Measurements from ENCODE around the gene PRDM1. TPM values are rescaled to one million over a fixed set of nuclear protein-coding genes. Genes with fewer than 3 reads are reported as not detected.
A peak's percentile ranks its signal among the peaks of the same experiment; 100 is the strongest.

PRDM1 gene
- total and polyA plus RNA-seq, 7 donors, result 0.33 to 2.0 (median 1.3) TPM

GRCh38 chr6:106134906-106135634 lies 48.9 kb downstream of the PRDM1 start:
- Histone ChIP-seq H3K27me3 (ENCODE audit: insufficient read depth in 3 of 3, low read length in 2 of 3) (no peaks in the 10 kb centered on the region), H3K9me3 (no peaks in the 10 kb centered on the region), H3K36me3 (ENCODE audit: insufficient read depth in 1 of 2, low read depth in 1 of 2) (no peaks in the 10 kb centered on the region), H3K4me3 (no peak overlapping the region), H3K27ac (no peak overlapping the region), H3K4me1 (peaks cover 3% of the 10 kb centered on the region)
- TF ChIP-seq, protein P1, sequence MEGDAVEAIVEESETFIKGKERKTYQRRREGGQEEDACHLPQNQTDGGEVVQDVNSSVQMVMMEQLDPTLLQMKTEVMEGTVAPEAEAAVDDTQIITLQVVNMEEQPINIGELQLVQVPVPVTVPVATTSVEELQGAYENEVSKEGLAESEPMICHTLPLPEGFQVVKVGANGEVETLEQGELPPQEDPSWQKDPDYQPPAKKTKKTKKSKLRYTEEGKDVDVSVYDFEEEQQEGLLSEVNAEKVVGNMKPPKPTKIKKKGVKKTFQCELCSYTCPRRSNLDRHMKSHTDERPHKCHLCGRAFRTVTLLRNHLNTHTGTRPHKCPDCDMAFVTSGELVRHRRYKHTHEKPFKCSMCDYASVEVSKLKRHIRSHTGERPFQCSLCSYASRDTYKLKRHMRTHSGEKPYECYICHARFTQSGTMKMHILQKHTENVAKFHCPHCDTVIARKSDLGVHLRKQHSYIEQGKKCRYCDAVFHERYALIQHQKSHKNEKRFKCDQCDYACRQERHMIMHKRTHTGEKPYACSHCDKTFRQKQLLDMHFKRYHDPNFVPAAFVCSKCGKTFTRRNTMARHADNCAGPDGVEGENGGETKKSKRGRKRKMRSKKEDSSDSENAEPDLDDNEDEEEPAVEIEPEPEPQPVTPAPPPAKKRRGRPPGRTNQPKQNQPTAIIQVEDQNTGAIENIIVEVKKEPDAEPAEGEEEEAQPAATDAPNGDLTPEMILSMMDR (IDR thresholded peaks at IDR 0.05), result no peak
- intact Hi-C loops (cut with DNase I), result no loop called here
- 34 to 43% (median 37%) methylated on average over 18 of the region's 18 CpGs for WGBS, 3 donors
- ATAC-seq (peak; percentile 92 to 98 (median 94)), DNase-seq (peak; percentile 48 to 60)

DNA sequence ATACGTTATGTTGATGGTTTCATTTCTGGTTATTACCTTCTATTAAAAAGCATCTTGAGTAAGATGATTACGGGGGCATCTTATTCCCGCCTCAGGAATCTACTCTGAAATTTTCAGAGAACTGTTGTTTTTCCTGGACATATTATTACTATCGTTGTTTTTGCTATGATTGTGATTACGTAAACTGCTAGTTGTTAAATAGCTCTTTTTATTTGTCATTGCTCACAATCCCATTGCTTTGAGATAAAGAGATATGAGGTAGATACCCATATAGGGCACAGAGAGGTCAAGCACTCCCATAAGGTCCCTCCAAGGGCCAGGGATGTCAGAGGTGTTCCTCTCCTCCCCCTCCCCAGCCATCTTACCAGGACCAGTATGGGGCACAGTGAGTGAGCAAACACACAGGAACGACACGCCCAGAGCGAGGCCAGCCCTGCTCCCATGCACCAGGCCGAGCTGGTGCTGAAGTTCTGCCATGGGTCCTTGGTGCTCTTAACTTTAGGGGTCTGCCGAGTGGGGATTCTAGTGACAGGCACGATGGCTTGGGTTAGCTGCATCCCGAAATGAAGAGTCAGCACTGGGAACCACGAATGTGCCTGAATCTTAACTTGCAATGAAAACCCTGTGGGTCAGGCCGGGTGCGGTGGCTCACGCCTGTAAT lies 49.9 kb downstream of the PRDM1 start:
- no peaks in the 10 kb centered on the region for H3K36me3 ChIP-seq (ENCODE audit: insufficient read depth in 1 of 2, low read depth in 1 of 2)
- peaks cover 5% of the 10 kb centered on the region for H3K4me1 ChIP-seq
- H3K27me3 ChIP-seq (ENCODE audit: insufficient read depth in 3 of 3, low read length in 2 of 3), result no peaks in the 10 kb centered on the region
- no peak overlapping the region for H3K4me3 ChIP-seq
- H3K9me3 ChIP-seq, result no peaks in the 10 kb centered on the region
- no peak overlapping the region for H3K27ac ChIP-seq
- ATAC-seq (no peak), DNase-seq (no peak)
- WGBS, 3 donors, result 90 to 95% (median 94%) methylated on average over 16 of the region's 16 CpGs
- TF ChIP-seq, protein P1 (IDR thresholded peaks at IDR 0.05), result no peak
- intact Hi-C loops (cut with DNase I), result no loop called here

DNA sequence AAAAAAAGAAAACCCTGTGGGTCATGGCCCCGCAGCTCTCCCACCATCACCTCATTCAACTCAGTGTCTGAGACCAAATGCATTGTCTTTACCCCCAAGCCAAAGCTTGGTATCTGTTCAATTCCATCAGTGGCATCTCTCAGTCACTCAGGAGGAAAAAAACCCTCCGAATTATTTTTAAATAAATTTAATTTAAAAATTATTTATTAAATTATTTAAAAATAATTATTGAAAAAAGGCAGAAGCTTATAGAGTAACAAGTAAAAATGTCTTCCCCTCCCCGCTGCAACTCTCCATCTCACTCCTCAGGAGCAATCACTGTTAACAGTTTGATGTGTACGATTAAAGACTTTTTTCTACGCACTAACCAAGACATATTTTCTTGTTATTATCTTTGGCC lies 50.7 kb downstream of the PRDM1 start:
- H3K4me1 ChIP-seq, result peaks cover 13% of the 10 kb centered on the region
- TF ChIP-seq, protein P1 (IDR thresholded peaks at IDR 0.05), result no peak
- H3K27me3 ChIP-seq (ENCODE audit: insufficient read depth in 3 of 3, low read length in 2 of 3), result no peaks in the 10 kb centered on the region
- H3K27ac ChIP-seq, result no peak overlapping the region
- 96 to 99% (median 96%) methylated on average over 5 of the region's 5 CpGs for WGBS, 3 donors
- no peak overlapping the region for H3K4me3 ChIP-seq
- no peaks in the 10 kb centered on the region for H3K36me3 ChIP-seq (ENCODE audit: insufficient read depth in 1 of 2, low read depth in 1 of 2)
- intact Hi-C loops (cut with DNase I), result no loop called here
- no peak for ATAC-seq
- DNase-seq, result no peak
- no peaks in the 10 kb centered on the region for H3K9me3 ChIP-seq

- WGBS, 3 donors, result 81 to 87% (median 86%) methylated on average over 6 of the region's 6 CpGs
- Histone ChIP-seq H3K27me3 (ENCODE audit: insufficient read depth in 3 of 3, low read length in 2 of 3) (no peaks in the 10 kb centered on the region), H3K4me1 (peaks cover 16% of the 10 kb centered on the region), H3K27ac (no peak overlapping the region), H3K9me3 (no peaks in the 10 kb centered on the region), H3K4me3 (no peak overlapping the region), H3K36me3 (ENCODE audit: insufficient read depth in 1 of 2, low read depth in 1 of 2) (no peaks in the 10 kb centered on the region)
- TF ChIP-seq, protein P1 (IDR thresholded peaks at IDR 0.05), result no peak
- intact Hi-C loops (cut with DNase I), result no loop called here
- DNase-seq (no peak), ATAC-seq (no peak)
These were observed 52.0 kb downstream of the PRDM1 start for GRCh38 chr6:106138151-106138550.
